Heart right ventricle (tissue), 16 donors: ENCODE measurements around the gene LDB2. TPM values are rescaled to one million over a fixed set of nuclear protein-coding genes. Genes with fewer than 3 reads are reported as not detected.

ENCODE experiments used
- ATAC-seq, 8 donors: fragments of 200-7000 bp; cut with Tn5 transposase; one replicate each; pipeline ENCODE4 v1.9.1; 2020; ENCODE audit warnings: mild to moderate bottlenecking in 8 of 8, moderate library complexity in 8 of 8, moderate number of reproducible peaks in 1 of 8
- DNase-seq, 2 donors: peaks; one replicate each; pipeline ENCODE4 v3.0.0-alpha.2; 2020
- H3K27ac ChIP-seq, 10 donors: fragments of 200-600 bp; sonication (generic) in 2 of 10; one replicate each; pipeline versions ENCODE4 v1.5.0 to v1.8.0; 2020 to 2022; ENCODE audit warnings: mild to moderate bottlenecking in 3 of 10
- H3K27me3 ChIP-seq, 7 donors: fragments of 200-600 bp; one replicate each; pipeline ENCODE4 v1.8.0; 2021 to 2022; ENCODE audit warnings: mild to moderate bottlenecking in 2 of 7
- H3K36me3 ChIP-seq, 9 donors: fragments of 200-600 bp; sonication (generic) in 1 of 9; one replicate each; pipeline versions ENCODE4 v1.5.0 to v1.8.0; 2020 to 2022; ENCODE audit warnings: mild to moderate bottlenecking in 2 of 9
- H3K4me1 ChIP-seq, 9 donors: fragments of 200-600 bp; sonication (generic) in 1 of 9; one replicate each; pipeline versions ENCODE4 v1.5.0 to v1.8.0; 2020 to 2022; ENCODE audit warnings: mild to moderate bottlenecking in 4 of 9
- H3K4me3 ChIP-seq, 10 donors: fragments of 200-600 bp; sonication (generic) in 2 of 10; one replicate each; pipeline versions ENCODE4 v1.5.0 to v1.8.0; 2020 to 2022; ENCODE audit warnings: mild to moderate bottlenecking in 7 of 10, moderate library complexity in 2 of 10
- H3K9me3 ChIP-seq, 11 donors: fragments of 200-600 bp in 10 of 11; sonication (generic) in 2 of 11; one replicate each; pipeline versions ENCODE4 v1.5.0 to v1.8.0; 2013 to 2022; ENCODE audit warnings: mild to moderate bottlenecking in 2 of 11, control low read depth in 1 of 11, moderate library complexity in 1 of 11
- WGBS, 2 donors: extraction: QIAGEN DNeasy Blood & Tissue Kit; methylation state at CpG; one replicate each; pipeline ENCODE4 v1.1.7; 2013; ENCODE audit warnings: inconsistent platforms in 1 of 2; 5-methylcytosine and 5-hydroxymethylcytosine counted together
- intact Hi-C, 10 donors: fragments of 100-400 bp; cut with DNase I; formaldehyde crosslinking; loops; one replicate each; pipeline versions ENCODE4 v1.11.1 to v1.14.2; 2022
- polyA plus RNA-seq, 2 donors: library from polyadenylated mRNA; stranded (reverse); fragments of 200-250 nt; gene quantifications; one replicate each; pipeline ENCODE4 v1.2.3, GENCODE V29; 2013
- total RNA-seq, 10 donors: library from RNA; stranded (reverse); fragmentation: NEBNext Ultra II Directional in 3 of 10; extraction: Animal tissue kit (Norgen Biotek cat#: 25700) in 3 of 10; gene quantifications; one replicate each; pipeline versions ENCODE4 v1.2.1 to v1.2.4, GENCODE V29; 2021 to 2023
- TF ChIP-seq, protein P1 (sequence below), 9 donors: fragments of 200-600 bp; sonication (generic) in 2 of 9; IDR thresholded peaks; one replicate each; pipeline versions ENCODE4 v1.5.0 to v1.8.0; 2021 to 2022; ENCODE audit warnings: antibody characterized with exemption in 9 of 9, mild to moderate bottlenecking in 5 of 9, moderate library complexity in 1 of 9
- donor health status: Arrhythmogenic right ventricular cardiomyopathy.
- donor health status: ischemic (EF 13 %, LVEDD 7.1; RV severe dilation, severe dysfunction).
- donor health status: healthy with polysubstance abuse.
- donor health status: DM: no; HTN: yes; CAD: no.
- donor health status: DM: no; HTN: no; CAD: no.
- donor health status: ischemic (EF 25% LVEDD 6.9; RV normal size, moderate dysfunction).
- donor health status: ischemic (EF 25% LVEDD 5.7; RV mildly dilated, moderate dysfunction).
- donor health status: healthy.
- donor health status: DM: yes; HTN: yes; CAD: no.
- donor health status: Ischemic cardiomyopathy.
- donor health status: ischemic (EF 35%, LVEDD 5.7; RV mildly dilated, moderate dysfunction).
- donor health status: nonischemic (EF 11% LVEDD 7.7; RV severe dilation, severe dysfunction).
- donor health status: DM: yes; HTN: yes; CAD: no.
- donor health status: PGD.
- donor health status: ischemic (EF 29% LVEDD 5.4; RV normal size, mild dysfunction).
- donor health status: nonischemic (EF 23%, LVEDD 6.1; RV moderate dilation, normal function).

Gene LDB2
- total and polyA plus RNA-seq, 12 donors, result 14.5 to 43.3 (median 23.5) TPM

DNA sequence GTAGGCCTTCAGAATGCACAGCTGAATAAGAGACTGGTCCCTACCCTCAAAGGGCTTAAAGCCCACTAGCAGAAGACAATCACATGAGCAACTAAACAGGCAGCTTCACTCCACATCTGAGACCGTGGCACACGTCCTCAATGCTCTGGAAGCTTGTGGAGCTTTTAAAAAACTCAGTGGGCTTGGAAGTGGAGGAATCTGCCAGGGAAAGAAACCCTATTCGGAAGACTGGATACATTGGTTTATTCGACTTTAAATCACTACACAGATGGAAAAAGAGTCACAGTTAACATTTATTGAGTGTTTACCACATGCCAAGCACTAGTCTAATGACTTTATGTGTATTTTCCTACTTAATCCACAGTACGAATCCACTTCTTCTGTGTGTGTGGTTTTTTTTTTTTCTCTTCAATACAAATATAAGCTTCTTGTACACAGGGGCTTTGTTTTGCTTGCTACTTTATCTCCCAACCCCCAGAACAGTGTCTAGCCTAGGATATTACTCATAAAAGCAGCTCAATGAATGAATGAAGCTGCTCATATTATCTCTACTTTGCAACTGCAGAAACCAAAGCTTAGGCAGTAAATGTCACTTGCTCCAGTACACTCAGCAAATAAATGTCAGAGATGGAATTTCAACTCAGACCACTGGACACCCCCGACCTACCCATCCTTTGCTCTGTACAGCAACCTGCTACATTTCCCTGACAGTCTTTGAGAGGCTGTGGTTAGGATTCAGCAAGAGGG is 137.7 kb downstream of the LDB2 start:
- ATAC-seq (peak in 1 of 8 donors; percentile 28), DNase-seq (no peak)
- TF ChIP-seq, protein P1, sequence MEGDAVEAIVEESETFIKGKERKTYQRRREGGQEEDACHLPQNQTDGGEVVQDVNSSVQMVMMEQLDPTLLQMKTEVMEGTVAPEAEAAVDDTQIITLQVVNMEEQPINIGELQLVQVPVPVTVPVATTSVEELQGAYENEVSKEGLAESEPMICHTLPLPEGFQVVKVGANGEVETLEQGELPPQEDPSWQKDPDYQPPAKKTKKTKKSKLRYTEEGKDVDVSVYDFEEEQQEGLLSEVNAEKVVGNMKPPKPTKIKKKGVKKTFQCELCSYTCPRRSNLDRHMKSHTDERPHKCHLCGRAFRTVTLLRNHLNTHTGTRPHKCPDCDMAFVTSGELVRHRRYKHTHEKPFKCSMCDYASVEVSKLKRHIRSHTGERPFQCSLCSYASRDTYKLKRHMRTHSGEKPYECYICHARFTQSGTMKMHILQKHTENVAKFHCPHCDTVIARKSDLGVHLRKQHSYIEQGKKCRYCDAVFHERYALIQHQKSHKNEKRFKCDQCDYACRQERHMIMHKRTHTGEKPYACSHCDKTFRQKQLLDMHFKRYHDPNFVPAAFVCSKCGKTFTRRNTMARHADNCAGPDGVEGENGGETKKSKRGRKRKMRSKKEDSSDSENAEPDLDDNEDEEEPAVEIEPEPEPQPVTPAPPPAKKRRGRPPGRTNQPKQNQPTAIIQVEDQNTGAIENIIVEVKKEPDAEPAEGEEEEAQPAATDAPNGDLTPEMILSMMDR (IDR thresholded peaks at IDR 0.05), result no peak
- Histone ChIP-seq H3K36me3 (peaks cover 0 to 16% (median 0%) of the 10 kb centered on the region in 9 donors), H3K27me3 (no peaks in the 10 kb centered on the region), H3K9me3 (no peaks in the 10 kb centered on the region), H3K27ac (peak overlapping the region in 1 of 10 donors; percentile 27), H3K4me3 (no peak overlapping the region), H3K4me1 (peaks cover 0 to 24% (median 10%) of the 10 kb centered on the region in 9 donors)
- 80 to 81% methylated on average over 6 of the region's 6 CpGs for WGBS, 2 donors
- intact Hi-C loops, result no loop called here

DNA sequence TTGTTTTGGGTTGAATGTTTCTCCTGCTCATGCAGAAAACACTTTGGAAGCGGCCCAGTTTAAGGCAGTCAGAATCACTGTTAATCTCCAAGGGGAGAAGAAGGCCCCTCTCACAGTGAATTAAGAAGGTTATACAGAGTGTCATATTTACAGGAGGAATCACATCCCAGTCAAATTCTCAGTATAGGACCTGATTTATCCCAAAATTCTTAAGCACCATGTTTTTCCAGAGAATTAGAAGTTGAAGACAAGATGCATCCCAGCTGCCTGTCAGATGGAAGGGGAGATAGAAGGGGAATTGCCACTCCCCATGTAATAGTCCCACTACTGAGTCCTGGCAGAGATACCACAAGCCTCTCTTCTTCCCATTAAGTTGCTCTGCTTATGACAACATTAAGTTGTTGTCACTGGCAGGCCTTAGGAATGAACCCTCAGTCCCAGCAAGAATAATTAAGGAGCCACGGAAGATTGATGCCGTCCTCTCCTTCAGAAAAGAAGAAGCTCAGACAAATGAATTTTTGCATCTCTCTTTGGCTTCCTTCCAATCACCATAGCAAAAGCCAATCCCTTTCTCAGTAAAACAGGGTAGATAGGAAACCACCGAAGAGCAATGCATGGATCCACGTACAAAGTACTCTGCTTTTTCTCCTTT is 138.4 kb downstream of the LDB2 start:
- no peak overlapping the region for H3K4me3 ChIP-seq
- no peaks in the 10 kb centered on the region for H3K9me3 ChIP-seq
- DNase-seq (no peak), ATAC-seq (peak in 2 of 8 donors; percentile 28 to 29)
- 53 to 64% methylated on average over 5 of the region's 5 CpGs for WGBS, 2 donors
- intact Hi-C loops, result loop anchor here in 1 of 10 donors (10.0 kb wide), 1 partner anchor 565 kb away; no protein-coding TSS in a partner anchor
- TF ChIP-seq, protein P1 (IDR thresholded peaks at IDR 0.05), result no peak
- H3K27ac ChIP-seq, result peak overlapping the region in 2 of 10 donors; percentile 12 to 27
- H3K36me3 ChIP-seq, result peaks cover 0 to 16% (median 0%) of the 10 kb centered on the region in 9 donors
- H3K27me3 ChIP-seq, result no peaks in the 10 kb centered on the region
- H3K4me1 ChIP-seq, result peaks cover 0 to 24% (median 10%) of the 10 kb centered on the region in 9 donors

DNA sequence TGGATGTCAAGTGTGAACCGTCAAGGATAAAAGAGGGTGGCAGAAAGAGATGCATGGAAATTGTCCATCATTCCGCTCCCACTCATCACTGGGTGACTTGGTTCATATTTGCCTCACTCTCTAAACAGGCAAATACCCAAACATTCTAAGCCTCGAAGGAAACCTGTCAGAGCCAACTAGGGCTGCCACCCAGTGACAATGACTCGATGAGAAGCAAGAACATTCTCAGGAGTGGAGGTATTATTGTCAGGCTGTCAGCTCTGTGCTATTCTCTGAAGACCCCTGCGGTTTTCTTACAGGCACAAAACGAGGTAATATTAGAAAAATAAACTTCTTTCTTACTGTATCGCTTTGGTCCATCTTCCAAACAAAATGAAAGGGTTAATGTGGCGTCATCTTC is 139.6 kb downstream of the LDB2 start:
- TF ChIP-seq, protein P1 (IDR thresholded peaks at IDR 0.05), result no peak
- WGBS, 2 donors, result 69 to 74% methylated on average over 8 of the region's 8 CpGs

DNA sequence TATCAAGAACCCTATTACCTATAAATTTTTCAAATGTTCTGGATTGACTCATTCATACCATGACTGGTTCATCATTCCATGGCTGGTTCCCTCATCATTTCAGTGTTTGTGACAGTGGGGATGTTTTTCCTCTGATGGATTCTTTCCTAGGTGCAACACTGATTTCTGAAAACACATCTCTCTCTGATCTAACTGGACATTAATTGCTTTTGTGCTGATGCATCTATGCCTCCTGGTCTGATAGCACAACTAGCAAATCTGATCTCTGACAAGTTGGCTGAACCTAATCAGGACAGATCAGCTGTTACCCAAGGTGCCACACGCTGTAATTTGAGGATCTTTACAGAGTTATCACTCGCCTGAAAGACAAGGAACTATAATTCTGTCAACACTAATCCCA is 140.2 kb downstream of the LDB2 start:
- TF ChIP-seq, protein P1 (IDR thresholded peaks at IDR 0.05), result no peak
- no peaks in the 10 kb centered on the region for H3K9me3 ChIP-seq
- no peak overlapping the region for H3K27ac ChIP-seq
- H3K27me3 ChIP-seq, result no peaks in the 10 kb centered on the region
- peaks cover 0 to 24% (median 10%) of the 10 kb centered on the region in 9 donors for H3K4me1 ChIP-seq
- H3K4me3 ChIP-seq, result no peak overlapping the region
- peaks cover 0 to 33% (median 0%) of the 10 kb centered on the region in 9 donors for H3K36me3 ChIP-seq
- 57 to 72% methylated on average over 2 of the region's 2 CpGs for WGBS, 2 donors
- DNase-seq (no peak), ATAC-seq (no peak)
- intact Hi-C loops, result loop anchor here in 1 of 10 donors (10.0 kb wide), 1 partner anchor 567 kb away; no protein-coding TSS in a partner anchor

More for the DNA sequence above, 139.6 kb downstream of the LDB2 start:
- H3K36me3 ChIP-seq, result peaks cover 0 to 27% (median 0%) of the 10 kb centered on the region in 9 donors
- H3K4me1 ChIP-seq, result peaks cover 0 to 24% (median 10%) of the 10 kb centered on the region in 9 donors
- intact Hi-C loops, result loop anchor here in 1 of 10 donors (10.0 kb wide), 1 partner anchor 566 kb away; no protein-coding TSS in a partner anchor
- no peak for DNase-seq
- no peak for ATAC-seq
- no peak overlapping the region for H3K4me3 ChIP-seq
- H3K27me3 ChIP-seq, result no peaks in the 10 kb centered on the region
- no peaks in the 10 kb centered on the region for H3K9me3 ChIP-seq
- no peak overlapping the region for H3K27ac ChIP-seq
